NB4 (cell line): Measurements from ENCODE around the gene SSH2.

Experiments used
- CTCF ChIP-seq: IDR thresholded peaks from one replicate; pipeline ENCODE4 v1.5.1; 2012; ENCODE audit warnings: low read depth, low read length
- MYC ChIP-seq: IDR thresholded peaks from 2 replicates; pipeline ENCODE4 v1.6.1; 2011; ENCODE audit warnings: low read depth, low read length
- POLR2A ChIP-seq: IDR thresholded peaks from 2 replicates; pipeline ENCODE4 v1.6.1; 2011; ENCODE audit warnings: mild to moderate bottlenecking; ENCODE audit not compliant: insufficient read length; ENCODE audit errors: extremely low read depth

DNA sequence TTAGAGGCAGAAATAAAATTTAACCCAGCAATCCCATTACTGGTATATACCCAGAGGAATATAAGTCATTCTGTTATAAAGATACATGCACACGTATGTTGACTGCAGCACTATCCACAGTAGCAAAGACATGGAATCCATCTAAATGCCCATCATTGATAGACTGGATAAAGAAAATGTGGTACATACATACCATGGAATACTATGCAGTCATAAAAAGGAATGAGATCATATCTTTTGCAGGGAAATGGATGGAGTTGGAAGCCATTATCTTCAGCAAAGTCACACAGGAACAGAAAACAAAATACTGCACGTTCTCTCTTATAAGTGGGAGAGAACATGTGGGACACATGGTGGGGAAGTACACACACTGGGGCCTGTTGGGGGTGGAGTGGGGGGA, 23.1 kb downstream of the SSH2 start:
- no peak for TF ChIP-seq POLR2A
- TF ChIP-seq CTCF = no peak
- TF ChIP-seq MYC = no peak
